ENCODE results near the gene GRIK4. TPM values are rescaled to one million over a fixed set of nuclear protein-coding genes. Genes with fewer than 3 reads are reported as not detected.

The GRIK4 gene
- total and polyA plus RNA-seq, 2 of the 4 experiments (the other 2 are of a cell fraction) = 0.18 to 0.38 TPM

GRCh38 chr11:120686516-120686915 is 175.0 kb downstream of the GRIK4 start:
- Histone ChIP-seq H3K4me3 (ENCODE audit: insufficient read depth, low read depth, low read length) (no peak overlapping the region), H3K14ac (replicated peaks; ENCODE audit: low read depth, low read length) (no peak overlapping the region), H3K4me2 (ENCODE audit: low read depth, low read length) (no peak overlapping the region), H3K79me1 (ENCODE audit: low read depth in 1 of 2, low read length in 2 of 2) (no peaks in the 10 kb centered on the region), H3K56ac (ENCODE audit: extremely low read depth, insufficient read depth, low read length) (no peak overlapping the region), H3K23ac (ENCODE audit: low read depth, low read length) (no peak overlapping the region), H2AFZ (replicated peaks; ENCODE audit: low read length, poor library complexity) (no peak overlapping the region), H4K5ac (ENCODE audit: low read depth, low read length) (no peak overlapping the region), H4K91ac (ENCODE audit: insufficient read depth, low read depth, low read length) (no peak overlapping the region), H3K4ac (ENCODE audit: low read depth, low read length) (no peak overlapping the region), H2BK15ac (ENCODE audit: low read depth, low read length) (no peak overlapping the region), H2BK5ac (ENCODE audit: low read depth, low read length, poor library complexity, severe bottlenecking) (no peak overlapping the region), H4K20me1 (ENCODE audit: insufficient read depth, low read length) (no peaks in the 10 kb centered on the region; the same call in 1 of the 2 replicates), H2AK5ac (ENCODE audit: low read depth, low read length) (no peak overlapping the region), H2BK20ac (ENCODE audit: low read depth, low read length) (no peak overlapping the region), H3K18ac (ENCODE audit: low read depth, low read length) (no peak overlapping the region), H3K9me1 (ENCODE audit: insufficient read depth, low read length) (0 out of 2 replicates have a peak, but pooled peaks cover 3% of the 10 kb centered on the region), H3K27ac (ENCODE audit: insufficient read depth, low read length) (no peak overlapping the region), H4K8ac (ENCODE audit: low read depth in 2 of 2, low read length in 2 of 2) (no peak overlapping the region), H3K36me3 (ENCODE audit: control insufficient read depth, insufficient read depth, low read length) (no peaks in the 10 kb centered on the region), H2BK120ac (ENCODE audit: low read depth, low read length) (no peak overlapping the region), H3K9ac (ENCODE audit: low read depth, low read length) (no peak overlapping the region), H3K4me1 (ENCODE audit: control insufficient read depth, insufficient read depth, low read length) (peaks cover 3% of the 10 kb centered on the region; the same call in 1 of the 2 replicates), H3K9me3 (ENCODE audit: control insufficient read depth, insufficient read depth, low read length) (no peaks in the 10 kb centered on the region), H3K27me3 (ENCODE audit: control insufficient read depth, insufficient read depth, low read length) (peaks cover 34% of the 10 kb centered on the region), H2AK9ac (replicated peaks; ENCODE audit: low read depth, low read length, poor library complexity) (no peak overlapping the region)
- POLR2A ChIA-PET (ENCODE audit: unreplicated experiment) = no interaction called here
- intact Hi-C loops (cut with micrococcal nuclease) = loop anchor here (5.0 to 10.0 kb wide), 3 partner anchors 352 to 508 kb away; partner anchors contain the start of gene ARHGEF12
- dilution Hi-C loops (cut with HindIII; ENCODE audit: low sequenced_read_pairs, unreplicated experiment) = no loop called here
- WGBS, 2 experiments (ENCODE audit: extremely low coverage in 2 of 2, insufficient read length in 1 of 2) = no CpG with 5 or more reads among the region's 7 CpGs
- ATAC-seq (ENCODE audit: low read depth) (no peak), DNase-seq (no peak)
- CTCF ChIA-PET = interaction anchor here (3.1 kb wide), 2 partner anchors 11 to 176 kb away, joined by 13 to 22 read pairs; partner anchors contain the start of gene GRIK4
- TF ChIP-seq, protein P1, sequence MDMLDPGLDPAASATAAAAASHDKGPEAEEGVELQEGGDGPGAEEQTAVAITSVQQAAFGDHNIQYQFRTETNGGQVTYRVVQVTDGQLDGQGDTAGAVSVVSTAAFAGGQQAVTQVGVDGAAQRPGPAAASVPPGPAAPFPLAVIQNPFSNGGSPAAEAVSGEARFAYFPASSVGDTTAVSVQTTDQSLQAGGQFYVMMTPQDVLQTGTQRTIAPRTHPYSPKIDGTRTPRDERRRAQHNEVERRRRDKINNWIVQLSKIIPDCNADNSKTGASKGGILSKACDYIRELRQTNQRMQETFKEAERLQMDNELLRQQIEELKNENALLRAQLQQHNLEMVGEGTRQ (IDR thresholded peaks at IDR 0.05; ENCODE audit: low read depth, low read length) = no peak
- TF ChIP-seq NFE2L2 (IDR thresholded peaks at IDR 0.05; ENCODE audit: low read depth, low read length) = no peak
- TF ChIP-seq POLR2A (IDR thresholded peaks at IDR 0.05; ENCODE audit: low read depth, low read length) = no peak
- no peak for TF ChIP-seq MAFK (IDR thresholded peaks at IDR 0.05; ENCODE audit: low read depth, low read length)
- no peak for TF ChIP-seq MXI1 (IDR thresholded peaks at IDR 0.05; ENCODE audit: borderline replicate concordance, low read depth, low read length)
- TF ChIP-seq, protein P2, sequence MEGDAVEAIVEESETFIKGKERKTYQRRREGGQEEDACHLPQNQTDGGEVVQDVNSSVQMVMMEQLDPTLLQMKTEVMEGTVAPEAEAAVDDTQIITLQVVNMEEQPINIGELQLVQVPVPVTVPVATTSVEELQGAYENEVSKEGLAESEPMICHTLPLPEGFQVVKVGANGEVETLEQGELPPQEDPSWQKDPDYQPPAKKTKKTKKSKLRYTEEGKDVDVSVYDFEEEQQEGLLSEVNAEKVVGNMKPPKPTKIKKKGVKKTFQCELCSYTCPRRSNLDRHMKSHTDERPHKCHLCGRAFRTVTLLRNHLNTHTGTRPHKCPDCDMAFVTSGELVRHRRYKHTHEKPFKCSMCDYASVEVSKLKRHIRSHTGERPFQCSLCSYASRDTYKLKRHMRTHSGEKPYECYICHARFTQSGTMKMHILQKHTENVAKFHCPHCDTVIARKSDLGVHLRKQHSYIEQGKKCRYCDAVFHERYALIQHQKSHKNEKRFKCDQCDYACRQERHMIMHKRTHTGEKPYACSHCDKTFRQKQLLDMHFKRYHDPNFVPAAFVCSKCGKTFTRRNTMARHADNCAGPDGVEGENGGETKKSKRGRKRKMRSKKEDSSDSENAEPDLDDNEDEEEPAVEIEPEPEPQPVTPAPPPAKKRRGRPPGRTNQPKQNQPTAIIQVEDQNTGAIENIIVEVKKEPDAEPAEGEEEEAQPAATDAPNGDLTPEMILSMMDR (conservative IDR thresholded peaks at IDR 0.05; ENCODE audit: low read depth, low read length) = no peak
- no peak for TF ChIP-seq SMC3 (IDR thresholded peaks at IDR 0.05; ENCODE audit: low read depth, low read length)
- no TSS peak for BruUV-seq (replicated peaks)
- in situ Hi-C loops (cut with MboI; ENCODE audit: low sequenced_read_pairs) = loop anchor here (5.0 to 25.0 kb wide), 2 partner anchors 174 to 374 kb away; partner anchors contain the start of gene GRIK4
